Endodermal cell (in vitro differentiated cells): Measurements from ENCODE around the gene RFXANK. TPM values are rescaled to one million over a fixed set of nuclear protein-coding genes. Genes with fewer than 3 reads are reported as not detected.
A peak's percentile ranks its signal among the peaks of the same experiment; 100 is the strongest.

ENCODE experiments used
- DNase-seq: peaks from one replicate; pipeline ENCODE4 v3.0.0-alpha.2; 2017
- H3K27ac ChIP-seq: 2 replicates; pipeline ENCODE4 v1.5.1; 2013; ENCODE audit warnings: mild to moderate bottlenecking, low read depth, low read length, moderate library complexity
- H3K27me3 ChIP-seq: 2 replicates; pipeline ENCODE4 v1.6.1; 2013; ENCODE audit warnings: mild to moderate bottlenecking, low read length, moderate library complexity; ENCODE audit not compliant: insufficient read depth, control insufficient read depth, poor library complexity, severe bottlenecking
- H3K36me3 ChIP-seq: 2 replicates; pipeline ENCODE4 v1.7.0; 2013; ENCODE audit warnings: mild to moderate bottlenecking, low read length, moderate library complexity; ENCODE audit not compliant: control insufficient read depth, insufficient read depth
- H3K4me1 ChIP-seq: one replicate; pipeline ENCODE4 v1.7.0; 2013; ENCODE audit warnings: low read length; ENCODE audit not compliant: control insufficient read depth, insufficient read depth
- H3K4me3 ChIP-seq: 2 replicates; pipeline ENCODE4 v1.5.1; 2013; ENCODE audit warnings: mild to moderate bottlenecking, low read length, moderate library complexity
- H3K9ac ChIP-seq: 2 replicates; pipeline ENCODE4 v1.6.1; 2013; ENCODE audit warnings: mild to moderate bottlenecking, low read length, moderate library complexity; ENCODE audit not compliant: poor library complexity, severe bottlenecking; ENCODE audit errors: extremely low read depth
- H3K9me3 ChIP-seq: 2 replicates; pipeline ENCODE4 v1.6.1; 2013; ENCODE audit warnings: mild to moderate bottlenecking, low read length, moderate library complexity; ENCODE audit not compliant: control insufficient read depth
- H3K27ac Mint-ChIP-seq: 2 replicates; pipeline ENCODE4 v1.8.0; 2020; ENCODE audit warnings: mixed read lengths
- H3K27me3 Mint-ChIP-seq: 2 replicates; pipeline ENCODE4 v1.8.0; 2021; ENCODE audit warnings: mild to moderate bottlenecking, mixed read lengths; ENCODE audit not compliant: insufficient read depth
- H3K36me3 Mint-ChIP-seq: 2 replicates; pipeline ENCODE4 v1.8.0; 2020; ENCODE audit warnings: low read depth, mixed read lengths
- H3K4me1 Mint-ChIP-seq: 2 replicates; pipeline ENCODE4 v1.8.0; 2020; ENCODE audit warnings: mixed read lengths
- H3K4me3 Mint-ChIP-seq: 2 replicates; pipeline ENCODE4 v1.8.0; 2020; ENCODE audit warnings: mild to moderate bottlenecking, moderate library complexity, mixed read lengths
- H3K9me3 Mint-ChIP-seq: 2 replicates; pipeline ENCODE4 v1.8.0; 2020; ENCODE audit warnings: mild to moderate bottlenecking, mixed read lengths
- CTCF ChIP-seq: fragments of 200-600 bp; sonication (generic); conservative IDR thresholded peaks from 2 replicates; pipeline ENCODE4 v1.5.0; 2021; ENCODE audit warnings: antibody characterized with exemption, mild to moderate bottlenecking
- WGBS, 2 experiments: methylation state at CpG; one replicate each; pipeline versions ENCODE4 v1.1.5 to v1.1.7; 2013; ENCODE audit warnings: missing lambda C conversion rate in 2 of 2, mixed read lengths in 1 of 2; ENCODE audit not compliant: insufficient coverage in 1 of 2, insufficient read length in 1 of 2; 5-methylcytosine and 5-hydroxymethylcytosine counted together
- total RNA-seq, 2 donors: library from RNA; stranded (reverse); fragmentation: NEBNext Ultra II Directional in 1 of 2; extraction: Animal tissue kit (Norgen Biotek cat#: 25700) in 1 of 2; gene quantifications; 2 replicates in 1 of 2; 3 replicates in 1 of 2; pipeline ENCODE4 v1.2.1, GENCODE V29; 2021

The RFXANK gene
- total RNA-seq, 2 donors from 2014 or later, result 117 to 122 TPM

GRCh38 chr19:19176950-19177349 lies 15.1 kb upstream of the RFXANK start:
- H3K4me1 Mint-ChIP-seq, result peaks cover 3% of the 10 kb centered on the region
- H3K27ac Mint-ChIP-seq, result no peak overlapping the region
- WGBS, 2 experiments, result 85 to 93% methylated on average over 5 to 8 of the region's 8 CpGs
- no peaks in the 10 kb centered on the region for H3K4me1 ChIP-seq
- no peak overlapping the region for H3K9ac ChIP-seq
- H3K9me3 Mint-ChIP-seq, result no peaks in the 10 kb centered on the region
- H3K27me3 ChIP-seq, result no peaks in the 10 kb centered on the region
- no peaks in the 10 kb centered on the region for H3K9me3 ChIP-seq
- H3K36me3 ChIP-seq, result peaks cover 13% of the 10 kb centered on the region
- DNase-seq, result peak; percentile 67
- H3K27me3 Mint-ChIP-seq, result peaks cover 9% of the 10 kb centered on the region
- H3K27ac ChIP-seq, result no peak overlapping the region
- H3K4me3 Mint-ChIP-seq, result no peak overlapping the region
- H3K36me3 Mint-ChIP-seq, result peaks cover 28% of the 10 kb centered on the region
- no peak for TF ChIP-seq CTCF
- no peak overlapping the region for H3K4me3 ChIP-seq

GRCh38 chr19:19179548-19180441 lies 12.3 kb upstream of the RFXANK start:
- DNase-seq, result no peak
- Histone ChIP-seq H3K27ac (no peak overlapping the region), H3K9me3 (no peaks in the 10 kb centered on the region), H3K27me3 (no peaks in the 10 kb centered on the region), H3K4me3 (no peak overlapping the region), H3K4me1 (no peaks in the 10 kb centered on the region), H3K36me3 (peaks cover 13% of the 10 kb centered on the region), H3K9ac (no peak overlapping the region)
- no peak for TF ChIP-seq CTCF
- no peaks in the 10 kb centered on the region for H3K27me3 Mint-ChIP-seq
- H3K4me1 Mint-ChIP-seq, result peaks cover 3% of the 10 kb centered on the region
- H3K36me3 Mint-ChIP-seq, result peaks cover 40% of the 10 kb centered on the region
- H3K27ac Mint-ChIP-seq, result no peak overlapping the region
- H3K9me3 Mint-ChIP-seq, result no peaks in the 10 kb centered on the region
- WGBS, 2 experiments, result 94 to 96% methylated on average over 12 to 17 of the region's 17 CpGs
- H3K4me3 Mint-ChIP-seq, result no peak overlapping the region

GRCh38 chr19:19181488-19181998 lies 10.5 kb upstream of the RFXANK start:
- Histone ChIP-seq H3K4me3 (no peak overlapping the region), H3K4me1 (no peaks in the 10 kb centered on the region), H3K27me3 (no peaks in the 10 kb centered on the region), H3K9ac (no peak overlapping the region), H3K36me3 (peaks cover 19% of the 10 kb centered on the region), H3K27ac (no peak overlapping the region), H3K9me3 (no peaks in the 10 kb centered on the region)
- no peak for TF ChIP-seq CTCF
- Mint-ChIP-seq H3K9me3 (no peaks in the 10 kb centered on the region), H3K27ac (peak overlapping the region; percentile 20), H3K4me3 (no peak overlapping the region), H3K27me3 (no peaks in the 10 kb centered on the region), H3K36me3 (peaks cover 45% of the 10 kb centered on the region), H3K4me1 (no peaks in the 10 kb centered on the region)
- DNase-seq, result no peak
- 92 to 95% methylated on average over 8 to 9 of the region's 9 CpGs for WGBS, 2 experiments
